HepG2 (cell line): ENCODE data around the gene PIKFYVE. TPM values are rescaled to one million over a fixed set of nuclear protein-coding genes. Genes with fewer than 3 reads are reported as not detected.

ENCODE experiments used
- CEBPG ChIP-seq: IDR thresholded peaks from 2 replicates; pipeline ENCODE4 v1.6.1; 2016
- CREB3 ChIP-seq: sonication (generic); formaldehyde crosslinking; IDR thresholded peaks from 2 replicates; pipeline ENCODE4 v1.5.0; 2020; ENCODE audit warnings: missing genetic modification reagents
- CSRNP2 ChIP-seq: sonication (generic); formaldehyde crosslinking; conservative IDR thresholded peaks from 2 replicates; pipeline ENCODE4 v1.8.0; 2022; ENCODE audit warnings: low read depth, missing genetic modification reagents
- DDIT3 ChIP-seq: sonication (generic); formaldehyde crosslinking; IDR thresholded peaks from 2 replicates; pipeline ENCODE4 v1.4.0; 2020; ENCODE audit warnings: mild to moderate bottlenecking, missing genetic modification reagents
- ERF ChIP-seq: IDR thresholded peaks from 2 replicates; pipeline ENCODE4 v1.6.1; 2018; ENCODE audit warnings: missing biosample characterization, missing genetic modification reagents
- KMT2A ChIP-seq: sonication (generic); formaldehyde crosslinking; IDR thresholded peaks from 2 replicates; pipeline ENCODE4 v1.4.0; 2020; ENCODE audit warnings: missing genetic modification reagents
- LCORL ChIP-seq, 2 experiments: fragments of 450-650 bp in 1 of 2; sonication (generic) in 1 of 2; formaldehyde crosslinking in 1 of 2; IDR thresholded peaks; 2 replicates each; pipeline versions ENCODE4 v1.5.0 to v1.6.1; 2017 to 2020; ENCODE audit warnings: antibody characterized with exemption in 1 of 2, missing genetic modification reagents in 1 of 2
- MTA3 ChIP-seq: sonication (generic); formaldehyde crosslinking; IDR thresholded peaks from 2 replicates; pipeline ENCODE4 v1.4.0; 2020; ENCODE audit warnings: missing genetic modification reagents
- NFIC ChIP-seq: IDR thresholded peaks from 2 replicates; pipeline ENCODE4 v1.6.1; 2012; ENCODE audit warnings: mild to moderate bottlenecking, low read length, inconsistent platforms
- PRDM4 ChIP-seq: sonication (generic); formaldehyde crosslinking; IDR thresholded peaks from 2 replicates; pipeline ENCODE4 v1.9.0; 2021; ENCODE audit warnings: missing genetic modification reagents, borderline replicate concordance
- PTBP1 ChIP-seq: fragments of 200-400 bp; formaldehyde crosslinking; IDR thresholded peaks from 2 replicates; pipeline ENCODE4 v1.6.1; 2018; ENCODE audit warnings: low read length, low read depth; ENCODE audit not compliant: poor library complexity, severe bottlenecking
- RAD21 ChIP-seq: fragments of 450-650 bp; formaldehyde crosslinking; IDR thresholded peaks from 2 replicates; pipeline ENCODE4 v1.5.0; 2020; ENCODE audit warnings: mild to moderate bottlenecking
- SMAD1 ChIP-seq: sonication (generic); formaldehyde crosslinking; IDR thresholded peaks from 2 replicates; pipeline ENCODE4 v1.4.0; 2020; ENCODE audit warnings: missing genetic modification reagents, low read depth, mild to moderate bottlenecking, borderline replicate concordance
- TCF12 ChIP-seq, 2 experiments: fragments of 450-650 bp in 1 of 2; sonication (generic) in 1 of 2; formaldehyde crosslinking in 1 of 2; IDR thresholded peaks; 2 replicates each; pipeline versions ENCODE4 v1.6.1 to v1.8.0; 2017 to 2022; ENCODE audit warnings: antibody characterized with exemption in 1 of 2, mild to moderate bottlenecking in 1 of 2, missing genetic modification reagents in 1 of 2, moderate library complexity in 1 of 2
- ZBTB1 ChIP-seq: sonication (generic); formaldehyde crosslinking; IDR thresholded peaks from 2 replicates; pipeline ENCODE4 v1.4.0; 2020; ENCODE audit warnings: missing genetic modification reagents, borderline replicate concordance
- ZEB1 ChIP-seq: IDR thresholded peaks from 2 replicates; pipeline ENCODE4 v1.6.1; 2012; ENCODE audit warnings: mild to moderate bottlenecking, low read depth, inconsistent platforms; ENCODE audit not compliant: insufficient replicate concordance
- ZNF24 ChIP-seq: fragments of 450-650 bp; IDR thresholded peaks from 2 replicates; pipeline ENCODE4 v1.6.1; 2017; ENCODE audit warnings: antibody characterized with exemption, mild to moderate bottlenecking
- ZNF432 ChIP-seq: sonication (generic); formaldehyde crosslinking; IDR thresholded peaks from 2 replicates; pipeline ENCODE4 v1.5.0; 2020; ENCODE audit warnings: missing genetic modification reagents, mild to moderate bottlenecking, borderline replicate concordance
- ZNF597 ChIP-seq: sonication (generic); formaldehyde crosslinking; IDR thresholded peaks from 2 replicates; pipeline ENCODE4 v1.5.0; 2020; ENCODE audit warnings: missing genetic modification reagents
- ZNF616 ChIP-seq: sonication (generic); formaldehyde crosslinking; IDR thresholded peaks from 2 replicates; pipeline ENCODE4 v1.5.0; 2020; ENCODE audit warnings: low read depth, mild to moderate bottlenecking, missing genetic modification reagents
- ZNF770 ChIP-seq: sonication (generic); formaldehyde crosslinking; IDR thresholded peaks from 2 replicates; pipeline ENCODE4 v1.5.0; 2020; ENCODE audit warnings: mild to moderate bottlenecking, missing genetic modification reagents
- polyA plus RNA-seq, 8 experiments: library from polyadenylated mRNA; depleted of rRNA in 3 of 8; stranded (reverse) in 7 of 8; unstranded in 1 of 8; fragments of >200 nt; fragmentation: Illumina TruSeq in 4 of 8; extraction: Trizol in 4 of 8; gene quantifications; 2 replicates each; pipeline versions ENCODE4 v1.2.1 to v1.2.3, GENCODE V29; 2011 to 2016; ENCODE audit warnings: low read depth in 4 of 8, missing spikeins in 1 of 8, mixed read lengths in 1 of 8; ENCODE audit not compliant: insufficient read depth in 1 of 8
- total RNA-seq, 5 experiments: library from RNA; depleted of rRNA; stranded (reverse); fragments of >200 nt; fragmentation: Illumina TruSeq; extraction: Trizol; gene quantifications; 2 replicates each; pipeline ENCODE4 v1.2.3, GENCODE V29; 2016; ENCODE audit warnings: low read depth in 1 of 5

The PIKFYVE gene
- total and polyA plus RNA-seq, 2 of the 13 experiments (the other 11 are each of a cell fraction or from before 2014, with no cell fraction given) = 20.2 to 21.7 TPM

GRCh38 chr2:208254871-208255556 is 11.0 kb upstream of the PIKFYVE start, which contains the start of gene IDH1 (continued):
- TF ChIP-seq RAD21 (CRISPR knock-in tag) = peak; percentile 84
- no peak for TF ChIP-seq ZNF432
- TF ChIP-seq CSRNP2 (CRISPR knock-in tag) = no peak
- TF ChIP-seq ZNF616 = no peak
- TF ChIP-seq TCF12 (IDR thresholded peaks at IDR 0.05) = no peak
- TF ChIP-seq TCF12 (CRISPR knock-in tag; IDR thresholded peaks at IDR 0.05) = no peak; the same call in 1 of the 2 replicates
- TF ChIP-seq ZNF597 (CRISPR knock-in tag) = no peak
- no peak for TF ChIP-seq PRDM4 (CRISPR knock-in tag)
- peak; percentile 36 for TF ChIP-seq ZEB1
- TF ChIP-seq ZNF770 (CRISPR knock-in tag) = peak; percentile 54; the same call in 1 of the 2 replicates
- TF ChIP-seq LCORL (IDR thresholded peaks at IDR 0.05) = no peak
- TF ChIP-seq LCORL (CRISPR knock-in tag; IDR thresholded peaks at IDR 0.05) = peak; percentile 90
- no peak; the same call in 1 of the 2 replicates for TF ChIP-seq ZBTB1 (CRISPR knock-in tag)
- TF ChIP-seq ERF = peak; percentile 76
- TF ChIP-seq MTA3 = no peak
- peak; percentile 90 for TF ChIP-seq PTBP1
- no peak for TF ChIP-seq CEBPG (CRISPR knock-in tag)
- TF ChIP-seq NFIC = no peak
- 0 out of 2 replicates have a peak, but pooled peaks have one; percentile 5 for TF ChIP-seq ZNF24
- peak; percentile 61; the same call in 1 of the 2 replicates for TF ChIP-seq KMT2A
- peak; percentile 94 for TF ChIP-seq CREB3 (CRISPR knock-in tag)
- no peak for TF ChIP-seq DDIT3 (CRISPR knock-in tag)
- no peak for TF ChIP-seq SMAD1 (CRISPR knock-in tag)
